GM12801 (cell line): ENCODE measurements around the gene ACSL1.

Source experiments
- TF ChIP-seq, protein P1 (sequence below): IDR thresholded peaks from one replicate; pipeline ENCODE4 v1.5.1; 2011; ENCODE audit warnings: control low read depth; ENCODE audit not compliant: insufficient read length; ENCODE audit errors: extremely low read depth

Gene ACSL1

DNA sequence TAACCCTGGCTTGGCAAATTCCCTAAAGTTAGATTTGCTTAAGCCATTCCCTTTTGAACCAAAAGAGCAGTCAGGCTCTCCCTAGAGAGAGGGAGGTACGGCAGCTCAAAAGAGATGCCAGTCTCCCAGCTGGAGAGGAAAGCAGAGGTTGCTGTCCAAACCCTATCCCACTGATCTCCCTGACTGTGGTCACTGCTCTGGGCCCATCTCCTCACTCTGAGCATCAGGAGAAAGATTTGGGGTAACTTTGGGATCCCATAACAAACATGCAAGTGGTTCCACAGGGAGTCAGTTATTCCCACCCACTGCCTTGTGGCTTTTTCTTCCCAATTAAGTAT is 17.1 kb downstream of the ACSL1 start:
- TF ChIP-seq, protein P1, sequence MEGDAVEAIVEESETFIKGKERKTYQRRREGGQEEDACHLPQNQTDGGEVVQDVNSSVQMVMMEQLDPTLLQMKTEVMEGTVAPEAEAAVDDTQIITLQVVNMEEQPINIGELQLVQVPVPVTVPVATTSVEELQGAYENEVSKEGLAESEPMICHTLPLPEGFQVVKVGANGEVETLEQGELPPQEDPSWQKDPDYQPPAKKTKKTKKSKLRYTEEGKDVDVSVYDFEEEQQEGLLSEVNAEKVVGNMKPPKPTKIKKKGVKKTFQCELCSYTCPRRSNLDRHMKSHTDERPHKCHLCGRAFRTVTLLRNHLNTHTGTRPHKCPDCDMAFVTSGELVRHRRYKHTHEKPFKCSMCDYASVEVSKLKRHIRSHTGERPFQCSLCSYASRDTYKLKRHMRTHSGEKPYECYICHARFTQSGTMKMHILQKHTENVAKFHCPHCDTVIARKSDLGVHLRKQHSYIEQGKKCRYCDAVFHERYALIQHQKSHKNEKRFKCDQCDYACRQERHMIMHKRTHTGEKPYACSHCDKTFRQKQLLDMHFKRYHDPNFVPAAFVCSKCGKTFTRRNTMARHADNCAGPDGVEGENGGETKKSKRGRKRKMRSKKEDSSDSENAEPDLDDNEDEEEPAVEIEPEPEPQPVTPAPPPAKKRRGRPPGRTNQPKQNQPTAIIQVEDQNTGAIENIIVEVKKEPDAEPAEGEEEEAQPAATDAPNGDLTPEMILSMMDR: no peak

DNA sequence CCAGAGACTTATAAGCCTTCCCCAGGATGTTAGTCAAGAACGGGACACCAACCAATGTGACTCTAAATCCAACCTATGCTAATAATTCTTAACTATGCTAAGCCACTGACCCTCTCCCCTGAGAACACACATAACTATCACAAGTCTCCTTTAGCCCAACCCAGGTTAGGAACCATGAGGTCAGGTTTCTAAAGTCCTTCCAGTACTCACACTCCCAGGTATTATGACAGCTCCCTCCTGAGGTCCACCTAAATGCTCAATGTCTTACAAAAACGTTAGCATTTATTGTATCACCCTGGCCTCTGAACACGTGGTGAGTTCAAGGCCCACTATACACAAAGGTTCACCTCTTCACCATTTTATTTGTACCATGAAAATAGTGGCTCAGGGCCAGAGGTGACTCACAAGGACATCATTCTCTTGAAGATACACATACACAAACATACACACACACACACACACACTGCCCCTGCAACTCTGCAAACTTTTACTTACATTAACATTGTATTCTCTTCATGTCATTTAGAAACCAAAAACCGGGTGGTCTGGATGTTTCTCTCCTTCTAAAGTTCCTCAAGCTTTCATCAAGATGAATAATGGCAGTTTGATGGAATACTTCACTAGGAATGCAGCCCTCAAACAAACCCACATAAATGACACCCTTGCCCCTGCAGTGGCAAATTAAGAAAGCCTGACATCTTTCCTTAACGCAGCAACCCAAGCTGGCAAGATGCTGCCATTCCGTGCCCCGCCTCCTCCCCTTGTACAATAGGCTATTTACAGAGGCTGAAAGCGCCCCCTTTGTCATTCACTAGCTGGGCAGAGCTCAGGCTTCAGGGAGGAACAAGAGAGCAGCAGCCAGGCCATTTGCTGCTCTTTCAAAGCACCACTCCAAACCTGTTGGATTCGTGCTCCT is 17.7 kb downstream of the ACSL1 start:
- TF ChIP-seq, protein P1: no peak

DNA sequence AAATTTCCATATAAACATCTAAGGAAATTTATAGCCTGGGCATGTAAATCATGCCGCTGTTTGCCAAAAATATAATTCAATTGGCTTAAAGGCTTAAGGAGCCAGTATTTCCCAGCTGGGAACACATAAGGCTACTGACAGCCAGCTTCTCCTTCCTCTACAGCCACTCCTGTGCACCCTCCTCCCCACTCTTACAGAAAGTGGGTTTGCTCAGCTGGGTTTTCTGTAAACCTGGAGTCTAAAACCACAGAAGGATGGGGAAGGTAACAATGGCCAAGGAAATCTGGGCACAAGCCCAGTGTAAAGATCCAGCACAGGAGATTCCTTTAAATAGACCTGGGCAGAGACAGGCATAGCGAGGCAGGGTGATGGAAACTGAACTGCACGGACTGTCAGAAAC is 18.5 kb downstream of the ACSL1 start:
- TF ChIP-seq, protein P1: no peak

DNA sequence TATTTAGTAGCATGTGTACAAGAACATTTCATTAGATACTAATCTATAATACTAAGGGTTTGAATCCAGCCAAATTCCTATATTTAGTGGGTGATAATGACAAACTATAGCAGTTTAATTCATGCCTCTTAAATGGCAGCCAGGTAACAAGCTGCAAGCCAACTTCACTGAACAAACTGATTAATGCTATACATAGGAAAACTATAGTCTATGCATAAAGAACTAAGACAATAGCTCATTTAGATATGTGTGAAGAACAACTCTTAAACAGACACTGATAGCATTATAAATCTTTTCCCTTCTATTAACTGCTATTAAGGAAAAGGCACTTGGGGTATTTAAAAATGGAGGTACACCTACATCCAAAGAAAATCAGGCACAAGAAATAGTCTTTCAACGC is 19.1 kb downstream of the ACSL1 start:
- TF ChIP-seq, protein P1: no peak

GRCh38 chr4:184806229-184806550 is 19.6 kb downstream of the ACSL1 start:
- TF ChIP-seq, protein P1: no peak

DNA sequence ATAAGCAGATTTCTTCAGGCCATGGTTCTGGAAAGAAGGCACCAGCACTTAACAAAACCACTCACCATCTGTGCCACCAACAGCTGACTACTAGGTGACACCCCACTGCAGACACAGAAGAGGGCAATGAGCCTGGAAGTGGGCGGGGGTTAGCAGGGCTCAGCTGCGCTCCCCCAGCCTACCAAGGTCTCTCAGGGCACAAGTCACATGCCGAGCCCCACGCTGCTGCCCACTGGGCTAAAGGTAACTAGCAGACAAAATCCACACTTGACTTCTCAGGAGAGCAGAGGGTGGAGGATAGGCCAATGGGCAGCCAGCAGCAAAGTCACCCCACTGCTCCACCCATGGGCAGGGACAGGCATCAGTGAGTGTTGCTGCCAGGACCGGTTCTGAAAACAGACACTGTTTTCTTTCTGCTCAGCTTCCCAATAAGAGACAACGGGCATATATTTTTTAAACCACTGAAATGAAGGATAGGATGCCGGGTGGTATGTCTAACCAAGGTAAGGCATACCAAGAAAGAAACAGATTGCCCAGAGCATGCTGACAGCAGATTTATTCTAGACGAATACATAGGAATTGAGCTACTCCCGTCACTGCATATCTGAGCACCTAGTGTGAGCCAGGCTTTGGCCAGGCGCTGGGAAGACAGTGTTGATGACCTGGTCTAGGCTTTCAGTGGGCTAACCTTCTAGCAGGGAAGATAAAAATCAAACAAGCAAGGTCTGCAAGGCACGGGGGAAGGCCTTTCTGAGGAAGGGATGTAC is 20.1 kb downstream of the ACSL1 start:
- TF ChIP-seq, protein P1: no peak

GRCh38 chr4:184804621-184805020 is 21.1 kb downstream of the ACSL1 start:
- TF ChIP-seq, protein P1: no peak
